Activated CD4-positive, alpha-beta T cell treated with anti-CD3 and anti-CD28 coated beads for 4 hours (primary cell): ENCODE results near the gene SBF2.
"Not testable (repeated sequence)": the region's sequence is repeated elsewhere in the genome, so short reads cannot be mapped to it uniquely, and the experiment has no call there.

ENCODE experiments used
- DNase-seq, 2 donors: peaks; one replicate each; pipeline ENCODE4 v3.0.0-alpha.2; 2020

The SBF2 gene

DNA sequence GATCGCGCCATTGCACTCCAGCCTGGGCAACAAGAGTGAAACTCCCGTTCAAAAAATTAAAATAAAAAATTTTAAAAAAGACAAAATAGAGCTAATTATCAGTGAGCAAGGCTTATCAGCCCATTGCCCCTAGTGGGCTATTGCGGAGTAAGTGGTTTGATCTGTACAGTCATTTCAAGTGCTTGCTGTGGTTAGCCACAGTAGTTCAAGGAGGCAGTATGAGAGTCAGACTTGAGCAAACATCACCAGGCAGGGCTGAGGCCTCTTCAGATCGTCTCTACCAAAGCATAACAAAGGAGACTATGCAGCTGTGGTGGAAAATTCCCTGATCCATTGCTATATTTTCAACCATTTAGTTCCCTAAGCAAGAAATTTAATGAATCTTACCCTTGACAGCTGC is 4.3 kb upstream of the SBF2 start:
- peak; percentile 36 to 38 for DNase-seq

DNA sequence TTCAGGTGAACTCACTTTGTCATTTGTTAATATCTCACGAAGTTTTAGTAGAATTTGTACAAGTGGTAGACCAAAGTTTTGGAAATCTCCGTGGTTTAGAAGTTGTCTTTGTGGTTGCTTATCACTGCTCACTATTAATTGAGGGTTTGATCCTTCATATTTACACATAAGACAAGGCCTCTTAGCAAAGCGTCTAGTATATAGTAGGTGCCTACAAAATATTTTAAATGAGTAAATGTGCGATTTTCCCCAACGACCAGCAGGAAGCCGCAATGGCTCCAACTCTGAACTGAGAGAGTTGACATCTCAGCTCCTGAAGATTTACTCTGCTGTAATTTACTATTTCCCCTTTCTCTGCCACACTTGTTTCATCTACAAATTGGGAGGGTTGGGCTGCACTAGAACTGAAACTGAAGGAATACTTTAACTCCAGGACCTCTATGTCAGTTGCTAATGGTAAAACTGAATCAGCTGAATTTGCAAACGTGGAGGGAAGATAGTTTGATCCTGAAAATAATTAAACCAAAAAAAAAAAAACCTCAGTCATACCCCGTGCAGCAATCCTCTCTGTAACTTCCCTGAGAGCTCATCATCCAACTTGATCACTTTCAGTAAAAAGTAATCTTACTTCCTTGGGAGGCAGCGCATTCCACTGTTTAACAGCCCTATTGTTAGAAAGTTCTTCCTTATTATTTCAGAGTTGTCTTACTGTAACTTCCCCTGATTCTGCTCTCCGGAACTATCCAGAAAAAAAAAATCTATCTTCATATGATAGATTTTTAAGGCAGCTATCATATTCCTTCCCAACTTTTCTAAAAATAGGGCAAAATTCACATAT is 1.3 kb upstream of the SBF2 start:
- DNase-seq, result no peak

DNA sequence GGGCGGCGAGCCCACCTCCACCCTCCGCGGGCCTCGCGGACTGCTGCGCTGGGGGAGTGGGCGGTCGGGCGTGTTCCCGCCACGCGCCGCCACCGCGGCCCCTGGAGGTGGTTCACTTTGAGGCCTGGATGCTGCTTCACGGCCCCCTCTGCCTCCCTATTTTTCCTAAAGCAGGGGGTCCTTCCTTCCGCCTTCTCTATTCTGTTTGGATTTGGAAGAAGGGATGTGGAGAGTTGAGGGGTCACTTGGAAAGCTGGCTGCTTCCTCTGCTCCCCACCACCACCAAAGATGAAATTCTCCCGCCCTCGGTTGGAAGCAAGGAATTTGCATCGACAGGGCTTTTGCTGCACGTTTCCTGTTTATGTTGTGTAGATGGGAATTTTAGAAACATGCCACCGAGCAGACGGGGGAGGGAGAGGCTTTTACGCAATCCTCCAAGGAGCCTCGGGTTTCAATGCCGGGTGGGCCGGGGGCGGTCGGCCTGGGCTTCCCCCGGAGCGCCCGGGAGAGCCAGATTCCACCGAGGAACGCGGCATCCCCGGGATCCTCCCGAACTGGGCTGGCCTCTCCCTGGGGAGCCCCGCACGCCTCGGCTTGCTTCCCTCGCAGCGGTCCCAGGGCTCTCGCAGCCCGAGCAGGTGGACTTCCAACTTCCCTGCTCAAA is 403 bp upstream of the SBF2 start:
- DNase-seq, result no peak

DNA sequence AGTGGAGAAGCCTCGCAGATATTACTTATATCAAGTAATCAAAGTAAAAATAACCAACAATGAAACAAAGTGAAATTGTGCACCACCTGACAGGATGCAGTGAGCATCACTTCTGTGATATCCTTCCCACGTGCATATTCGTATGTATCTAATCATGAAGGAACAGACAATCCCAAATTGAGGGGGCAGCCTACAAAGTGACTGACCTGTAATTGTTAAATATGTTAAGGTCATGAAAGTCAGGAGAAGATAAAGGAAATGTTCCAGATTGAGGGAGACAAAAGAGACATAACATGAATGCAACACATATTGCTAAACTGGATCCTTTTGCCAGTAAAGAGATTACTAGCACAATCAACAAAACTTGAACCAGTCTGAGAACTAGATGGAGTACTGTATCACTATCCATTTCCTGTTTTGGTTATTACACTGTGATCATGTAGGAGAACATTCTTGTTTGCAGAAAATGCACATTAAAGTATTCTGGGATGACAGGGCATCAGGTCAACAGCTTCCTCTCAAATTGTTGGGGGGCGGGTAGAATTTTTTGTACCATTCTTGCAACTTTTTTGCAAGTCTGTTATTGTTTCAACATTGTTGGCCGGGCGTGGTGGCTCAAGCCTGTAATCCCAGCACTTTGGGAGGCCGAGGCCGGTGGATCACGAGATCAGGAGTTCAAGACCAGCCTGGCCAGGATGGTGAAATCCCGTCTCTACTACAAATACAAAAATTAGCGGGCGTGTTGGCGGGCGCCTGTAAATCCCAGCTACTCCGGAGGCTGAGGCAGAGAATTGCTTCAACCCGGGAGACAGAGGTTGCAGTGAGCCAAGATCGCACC is 2.0 kb downstream of the SBF2 start:
- no peak for DNase-seq

DNA sequence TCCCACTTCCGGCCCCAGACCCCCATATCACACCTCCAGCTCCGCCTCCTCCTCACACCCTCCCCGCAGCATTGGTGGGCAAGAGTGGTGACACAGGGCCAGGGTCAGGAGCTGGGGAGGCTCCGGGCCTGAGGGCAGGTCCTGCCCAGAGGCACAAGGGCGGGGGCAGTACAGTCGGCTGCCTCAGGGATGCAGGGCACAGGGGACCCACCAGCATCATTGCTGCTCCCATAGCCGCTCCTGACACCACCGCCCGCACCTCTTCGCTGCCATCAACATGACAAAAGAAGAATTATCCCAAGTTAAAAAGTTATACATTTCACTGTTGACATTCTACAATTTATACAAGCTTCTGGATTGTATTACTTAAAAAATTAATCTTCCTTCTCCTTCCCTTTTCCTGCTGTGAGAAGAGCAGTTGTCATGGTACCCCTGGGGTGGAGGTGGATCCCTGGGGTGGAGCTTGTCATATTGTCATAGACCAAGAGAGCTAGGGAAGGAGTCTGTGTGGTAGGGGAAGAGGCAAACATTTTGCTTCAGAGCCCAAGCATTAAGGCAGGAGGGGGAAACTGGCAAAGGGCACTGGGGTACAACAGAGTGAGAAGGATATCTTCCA is 4.1 kb downstream of the SBF2 start:
- no peak for DNase-seq

DNA sequence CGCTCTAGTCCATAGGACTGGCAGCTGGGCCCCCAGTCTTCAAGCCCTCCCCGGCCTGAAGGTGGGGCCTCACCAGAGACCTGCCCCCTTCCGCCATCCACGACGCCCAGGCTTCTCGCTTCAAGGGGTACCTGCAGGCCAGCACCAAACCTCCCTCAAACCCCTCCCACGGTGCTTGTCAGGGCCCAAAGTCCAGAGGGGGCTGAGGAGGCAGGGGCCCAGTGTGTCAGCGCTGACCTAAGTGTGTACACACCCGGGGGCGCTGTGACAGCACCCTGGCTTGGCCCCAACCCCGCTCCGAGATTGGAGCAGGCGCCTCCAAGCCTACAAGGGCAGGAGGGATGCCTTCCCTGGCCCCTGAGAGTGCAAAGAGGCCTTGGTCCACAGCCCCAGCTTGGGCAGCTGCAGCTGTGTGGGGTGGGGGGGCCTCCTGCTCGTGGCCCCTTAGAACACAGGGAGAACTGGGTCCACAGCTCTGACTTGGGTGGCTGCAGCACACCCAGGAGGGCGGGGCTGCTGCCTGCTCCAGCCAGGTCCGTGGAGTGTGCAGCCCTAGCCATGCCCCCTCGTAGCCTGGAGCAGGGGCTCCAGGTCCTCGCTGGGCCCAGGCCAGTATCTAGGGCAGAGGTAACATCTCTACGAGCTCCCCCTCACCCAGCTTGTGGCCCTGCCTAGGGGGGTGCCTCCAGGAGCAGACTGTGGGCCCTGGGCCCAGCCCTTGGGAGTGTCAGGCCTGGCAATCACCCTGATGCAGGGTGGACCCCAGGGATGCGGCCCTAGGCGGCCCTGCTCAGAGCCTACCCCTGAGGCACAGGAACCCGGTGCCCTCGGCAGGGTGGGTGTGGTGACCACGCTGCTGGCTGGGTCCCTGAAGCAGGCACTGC is 4.9 kb downstream of the SBF2 start:
- no peak for DNase-seq

DNA sequence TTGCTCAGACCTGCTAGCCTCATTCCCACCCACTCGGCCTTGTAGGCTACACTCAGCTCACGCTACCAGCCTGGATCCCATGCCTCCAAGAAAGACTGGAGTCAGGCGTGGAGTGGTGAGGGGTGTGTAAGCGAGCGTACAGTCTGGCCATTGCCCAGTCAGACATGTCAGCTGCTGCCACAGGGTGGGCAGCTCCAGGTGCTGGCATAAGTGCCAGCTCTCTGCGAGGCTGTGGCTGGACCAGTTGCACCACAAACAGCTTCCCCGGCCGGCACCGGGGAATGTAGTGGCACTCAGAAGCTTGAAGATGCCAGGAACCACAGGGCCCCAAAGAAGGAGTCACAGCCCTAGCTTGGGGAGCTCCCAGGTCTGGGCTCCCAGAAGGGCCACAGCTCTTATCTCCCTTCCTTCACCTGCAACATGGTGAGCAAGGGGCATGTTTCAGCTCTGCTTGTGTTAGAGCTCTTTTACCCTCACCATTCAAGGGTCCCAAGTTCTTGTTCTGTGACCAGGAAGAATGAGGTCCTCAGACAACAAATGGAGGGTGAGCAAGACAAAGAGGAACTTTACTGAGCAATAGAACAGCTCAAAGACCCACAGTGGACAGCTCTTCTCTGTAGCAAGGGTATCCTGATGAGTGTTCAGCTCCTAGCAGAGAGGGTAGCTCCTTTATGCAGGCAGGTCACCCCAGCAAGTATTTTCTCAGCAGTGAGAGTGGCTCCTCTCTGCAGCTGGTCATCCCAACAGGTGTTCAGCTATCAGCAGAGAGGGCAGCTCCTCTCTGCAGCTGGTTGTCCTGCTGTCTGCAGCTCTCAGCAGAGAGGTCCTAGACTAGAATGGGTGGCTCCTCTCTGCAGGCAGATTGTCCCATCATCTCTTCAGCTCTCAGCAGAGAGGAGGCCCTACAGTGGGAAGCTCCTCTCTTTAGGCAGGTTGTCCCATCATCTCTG is 6.0 kb downstream of the SBF2 start:
- no peak for DNase-seq

DNA sequence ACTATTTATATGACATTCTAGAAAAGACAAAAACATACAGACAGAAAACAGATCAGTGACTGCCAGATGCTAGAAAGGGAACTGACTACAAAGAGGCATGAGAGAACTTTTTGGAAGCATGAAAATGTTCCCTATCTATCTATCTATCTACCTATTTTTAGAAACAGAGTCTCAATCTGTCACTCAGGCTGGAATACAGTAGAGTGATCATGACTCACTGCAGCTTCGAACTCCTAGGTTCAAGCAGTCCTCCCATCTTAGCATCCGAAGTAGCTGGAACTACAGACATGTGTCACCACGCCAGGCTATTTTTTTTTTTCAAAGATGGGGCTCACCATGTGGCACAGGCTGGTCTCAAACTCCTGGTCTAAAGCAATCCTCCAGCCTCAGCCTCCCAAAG is 6.9 kb downstream of the SBF2 start:
- no peak for DNase-seq

DNA sequence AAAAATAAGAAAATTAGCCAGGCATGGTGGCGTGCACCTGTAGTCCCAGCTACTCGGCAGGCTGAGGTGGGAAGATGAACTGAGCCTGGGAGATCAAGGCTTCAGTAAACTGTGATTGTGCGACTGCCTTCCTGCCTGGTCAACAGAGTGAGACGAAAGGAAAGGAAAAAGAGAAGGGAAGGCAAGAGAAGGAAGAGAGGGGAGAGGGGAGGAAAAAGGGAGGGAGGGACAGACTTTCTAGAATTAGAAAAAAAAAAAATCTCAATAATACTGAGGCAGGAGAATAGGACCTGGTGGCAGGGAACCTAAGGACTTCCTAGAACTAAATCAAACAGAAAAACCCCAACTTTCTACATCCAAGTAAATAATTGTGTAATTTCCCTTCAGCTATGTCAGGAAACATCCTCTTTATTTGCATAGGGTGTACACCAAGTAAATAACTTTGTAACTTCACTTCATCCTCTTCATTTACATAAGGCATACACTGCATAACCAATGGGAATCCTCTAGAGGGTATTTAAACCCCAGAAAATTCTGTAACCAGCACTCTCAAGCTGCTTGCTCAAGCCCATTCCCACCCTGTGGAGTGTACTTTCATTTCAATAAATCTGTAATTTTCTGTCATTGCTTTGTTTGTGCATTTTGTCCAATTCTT is 8.7 kb downstream of the SBF2 start:
- DNase-seq, result no peak

DNA sequence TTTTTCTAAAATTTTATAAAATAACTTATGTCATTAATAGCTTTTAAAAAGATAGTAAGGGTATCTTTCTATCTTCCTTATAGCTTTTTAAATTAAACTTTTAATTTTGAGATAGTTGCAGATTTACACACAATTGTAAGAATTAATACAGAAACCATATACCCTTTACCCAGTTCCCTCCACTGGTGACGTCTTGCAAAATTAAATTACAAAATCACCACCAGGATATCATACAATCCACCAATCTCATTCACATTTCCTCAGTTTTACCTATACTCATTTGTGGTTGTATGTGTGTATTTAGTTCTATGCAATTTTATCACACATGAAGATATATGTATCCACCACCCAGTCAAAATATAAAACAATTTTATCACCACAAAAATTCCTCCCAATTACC is 10.0 kb downstream of the SBF2 start:
- DNase-seq, result no peak

DNA sequence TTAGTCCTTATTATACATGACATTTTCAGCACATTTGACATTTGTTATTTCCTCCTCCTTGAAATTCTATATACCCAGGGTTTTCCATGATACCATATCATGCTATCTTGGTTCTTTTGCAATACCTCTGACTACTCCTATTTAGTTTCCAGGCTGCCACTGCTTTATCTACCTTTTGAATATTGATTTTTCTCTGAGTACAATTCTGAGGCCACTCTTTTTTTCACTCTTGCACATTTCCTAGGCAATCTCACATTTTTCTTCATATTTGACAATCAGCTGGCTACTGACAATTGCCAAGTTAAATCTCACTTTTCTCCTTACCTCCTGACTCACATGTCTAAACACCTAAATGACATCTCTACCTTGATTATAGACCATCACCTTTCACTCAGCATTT is 11.9 kb downstream of the SBF2 start:
- DNase-seq, result no peak

DNA sequence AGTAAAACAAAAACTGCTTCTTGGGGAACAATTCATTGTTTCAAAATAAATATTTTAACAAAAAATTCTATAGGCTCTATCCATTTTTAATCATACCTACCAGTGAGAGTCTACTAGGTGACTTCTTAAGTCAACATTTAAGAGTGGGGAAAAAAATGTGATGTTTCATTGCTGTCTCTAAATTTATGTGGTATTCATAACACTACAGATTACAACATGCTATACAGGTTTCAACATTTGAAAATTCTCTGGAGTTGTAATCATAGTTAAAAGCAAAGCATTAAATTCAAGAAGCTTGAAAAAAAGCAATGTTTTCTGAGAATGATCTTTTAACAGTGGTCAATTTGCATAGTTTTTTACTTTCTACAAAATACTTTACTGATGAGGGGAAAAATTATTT is 18.3 kb downstream of the SBF2 start:
- no peak for DNase-seq

DNA sequence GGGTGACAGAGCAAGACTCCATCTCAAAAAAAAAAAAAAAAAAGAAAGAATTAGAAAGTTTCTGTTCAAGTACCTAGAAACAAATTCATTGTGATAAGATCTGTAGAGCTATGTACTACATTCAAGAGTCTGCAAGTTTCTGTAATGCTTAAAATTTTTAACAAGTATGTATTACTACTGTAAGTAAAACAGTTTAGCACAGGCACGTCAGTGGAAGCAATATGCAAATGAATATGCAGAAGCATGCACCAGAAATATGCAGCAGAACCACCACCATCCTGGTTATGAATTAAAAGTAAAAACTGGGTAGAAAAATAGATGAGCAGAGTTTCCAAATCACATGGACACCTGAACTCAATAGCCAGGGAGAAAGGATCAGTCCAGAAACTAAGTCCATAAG is 19.3 kb downstream of the SBF2 start:
- DNase-seq, result no peak

DNA sequence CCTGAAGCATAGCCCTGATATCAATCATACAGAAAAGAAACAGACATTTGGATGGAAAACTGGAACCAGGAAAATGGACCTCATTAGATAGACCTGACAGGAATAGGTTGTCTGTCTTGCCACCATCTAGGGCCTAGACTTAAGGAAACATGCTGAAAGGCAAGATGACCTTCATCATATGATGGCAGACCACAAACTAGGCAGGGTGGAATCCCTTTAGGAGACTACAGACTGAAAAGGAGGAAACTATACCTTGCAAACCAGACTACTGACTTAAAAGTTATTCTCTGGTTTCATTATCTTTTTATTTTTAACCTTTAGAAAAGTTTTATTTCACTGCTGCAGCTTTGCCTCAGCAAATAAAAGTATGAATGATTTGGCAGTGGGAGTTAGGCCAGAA is 20.3 kb downstream of the SBF2 start:
- no peak for DNase-seq

DNA sequence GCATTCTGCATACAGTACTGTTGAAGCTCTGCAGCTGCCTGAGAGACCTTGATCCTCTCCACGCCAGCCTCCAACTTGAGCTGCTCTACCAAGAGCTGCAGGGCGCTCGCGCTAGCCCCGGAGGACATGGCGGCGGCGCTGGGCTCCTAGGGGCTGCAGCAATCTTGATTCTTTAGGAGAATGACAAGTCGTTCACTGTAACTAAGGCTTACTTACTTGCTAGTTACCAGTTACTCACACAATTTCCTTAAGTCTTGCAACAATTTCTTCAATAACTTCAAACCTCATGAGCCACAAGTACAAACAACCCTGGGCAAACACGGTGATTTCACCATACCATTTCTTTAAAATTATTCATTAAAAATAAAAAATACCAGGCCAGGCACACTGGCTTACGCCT is 21.9 kb downstream of the SBF2 start:
- no peak for DNase-seq

DNA sequence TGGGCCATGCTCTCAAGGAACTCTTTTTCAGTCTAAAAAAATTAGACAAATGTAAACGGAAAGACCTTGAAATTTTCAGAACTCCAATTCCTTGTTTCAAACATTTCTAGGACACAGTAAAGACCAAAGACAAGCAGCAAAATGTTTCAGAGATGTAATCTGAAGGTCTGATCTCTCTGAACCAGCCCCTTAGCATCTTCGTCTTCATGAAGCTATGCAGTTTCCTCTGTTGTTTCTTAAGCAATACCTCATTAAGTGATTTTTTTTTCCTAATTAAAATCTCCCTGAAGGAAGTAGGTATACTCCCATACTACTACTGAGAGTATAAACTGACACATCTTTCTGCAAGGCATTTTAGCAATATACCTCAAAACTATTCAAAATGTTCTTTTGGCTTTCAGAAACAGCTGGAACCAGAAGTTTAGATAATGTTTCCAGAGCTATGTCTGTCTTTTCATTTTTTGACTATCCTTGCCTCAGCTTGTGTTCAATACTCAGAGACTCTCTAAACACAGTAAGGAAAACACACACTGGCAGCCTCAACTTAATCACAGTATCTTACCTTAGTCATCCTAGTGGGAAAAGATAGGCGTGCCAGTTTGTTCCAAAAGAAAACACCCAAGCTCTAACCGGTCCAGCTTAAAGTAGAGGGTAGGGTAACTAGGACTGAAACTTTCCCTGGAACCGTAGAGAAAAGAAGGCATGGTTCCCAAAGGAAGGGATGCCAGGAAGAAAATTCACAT is 25.1 kb downstream of the SBF2 start:
- no peak for DNase-seq

DNA sequence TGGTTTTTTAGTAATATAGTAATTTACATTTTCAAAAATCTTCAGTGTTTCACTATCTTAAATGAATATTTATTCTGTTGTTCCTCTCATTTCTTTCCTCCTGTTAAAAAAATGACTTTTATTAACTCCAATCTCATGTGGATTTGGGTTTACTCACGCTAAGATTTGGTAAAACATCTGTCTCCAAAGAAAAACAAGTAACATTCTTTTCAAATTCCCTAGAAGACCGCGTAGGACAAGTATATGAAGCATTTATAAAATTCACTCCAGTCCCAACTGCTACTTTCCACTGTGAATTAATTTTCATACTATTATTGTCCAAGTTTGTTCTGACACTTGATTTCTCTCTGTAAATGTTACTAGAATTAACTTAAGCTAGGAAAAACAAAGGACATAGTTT is 26.2 kb downstream of the SBF2 start:
- DNase-seq, result no peak

DNA sequence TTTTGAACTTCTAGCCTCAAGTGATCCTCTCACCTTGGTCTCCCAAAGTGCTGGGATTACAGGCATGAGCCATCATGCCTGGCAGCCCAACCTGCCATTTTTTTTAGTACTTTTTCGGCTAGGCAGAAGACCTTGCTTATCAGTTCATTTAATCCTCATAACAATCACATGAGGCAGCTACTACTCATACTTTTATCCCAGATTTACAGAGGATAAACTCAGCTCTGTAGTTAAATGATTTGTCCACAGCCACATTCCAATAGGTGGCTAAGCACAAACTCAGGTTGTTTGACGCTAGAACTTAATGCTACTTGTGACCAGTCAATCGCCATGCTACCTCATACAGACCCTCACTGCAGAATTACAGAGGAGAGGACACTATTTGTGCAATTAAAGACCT is 28.1 kb downstream of the SBF2 start:
- DNase-seq, result no peak

DNA sequence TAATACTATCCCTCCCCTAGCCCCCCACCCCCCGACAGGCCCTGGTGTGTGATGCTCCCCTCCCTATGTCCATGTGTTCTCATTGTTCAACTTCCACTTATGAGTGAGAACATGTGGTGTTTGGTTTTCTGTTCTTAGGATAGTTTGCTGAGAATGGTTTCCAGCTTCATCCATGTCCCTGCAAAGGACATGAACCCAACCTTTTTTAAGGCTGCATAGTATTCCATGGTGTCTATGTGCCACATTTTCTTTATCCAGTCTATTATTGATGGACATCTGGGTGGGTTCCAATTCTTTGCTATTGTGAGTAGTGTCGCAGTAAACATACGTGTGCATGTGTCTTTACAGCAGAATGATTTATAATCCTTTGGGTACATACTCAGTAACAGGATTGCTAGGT is 29.3 kb downstream of the SBF2 start:
- not testable (repeated sequence) for DNase-seq

DNA sequence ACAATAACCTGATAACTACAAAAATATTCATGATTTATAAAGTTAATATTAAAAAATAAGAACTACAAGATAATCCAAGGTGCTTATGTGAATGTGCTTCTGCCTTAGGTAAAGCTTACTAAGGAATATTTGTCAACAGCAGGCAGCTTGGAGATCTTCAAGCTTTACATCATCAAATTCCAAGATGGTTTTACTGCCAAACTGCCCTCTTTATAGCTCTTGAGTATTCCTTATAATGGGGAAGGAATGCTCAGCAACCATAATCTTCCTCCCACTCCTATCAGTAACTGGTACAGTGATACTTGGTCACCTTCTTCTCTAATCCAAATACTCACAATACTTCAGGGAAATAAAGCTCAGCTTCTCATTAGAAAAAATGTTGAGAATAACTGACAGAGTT is 30.1 kb downstream of the SBF2 start:
- no peak for DNase-seq
